Measurements from ENCODE around the gene EML6. TPM values are rescaled to one million over a fixed set of nuclear protein-coding genes. Genes with fewer than 3 reads are reported as not detected.

EML6 gene
- total and polyA plus RNA-seq, 10 of the 15 experiments (the other 5 are each of a cell fraction or from before 2014, with no cell fraction given): 0.09 to 0.67 (median 0.21) TPM

- H3K36me3 ChIP-seq (ENCODE audit: control insufficient read depth in 2 of 2, insufficient read depth in 2 of 2, low read length in 1 of 2): peaks cover 0 to 12% of the 10 kb centered on the region in 2 experiments; a peak in 3 of 4 replicates
- FAIRE-seq: no peak
These were observed 260.1 kb downstream of the EML6 start for GRCh38 chr2:54983345-54984220.

More at GRCh38 chr2:54983345-54984220, 260.1 kb downstream of the EML6 start:
- Histone ChIP-seq H2AFZ (ENCODE audit: control insufficient read depth, low read depth, low read length) (no peak overlapping the region), H3K4me3 (no peak overlapping the region), H3K9ac (ENCODE audit: control insufficient read depth, insufficient read depth, low read length) (no peak overlapping the region), H3K9me3 (replicated peaks; ENCODE audit: control insufficient read depth, insufficient read depth, low read length) (no peaks in the 10 kb centered on the region), H3K4me1 (ENCODE audit: control insufficient read depth, insufficient read depth, low read length) (no peaks in the 10 kb centered on the region), H3K4me2 (ENCODE audit: control insufficient read depth, insufficient read depth) (no peak overlapping the region), H3K27me3 (replicated peaks in 1 of 2; ENCODE audit: control insufficient read depth in 2 of 2, insufficient read depth in 2 of 2, low read length in 1 of 2) (no peaks in the 10 kb centered on the region), H3K79me2 (ENCODE audit: control insufficient read depth, insufficient read depth, low read length) (peaks cover 3% of the 10 kb centered on the region), H4K20me1 (ENCODE audit: control insufficient read depth, insufficient read depth) (no peaks in the 10 kb centered on the region), H3K27ac (ENCODE audit: control insufficient read depth, insufficient read depth) (no peak overlapping the region)
- ChIA-PET SMC1A (ENCODE audit: uncharacterized antibody, unreplicated experiment) (interaction anchor here (2.2 kb wide), 1 partner anchor 9 kb away, joined by 9 read pairs; no protein-coding TSS in a partner anchor), POLR2A (interaction anchor here (0.6 kb wide), 1 partner anchor 11 kb away, joined by 3 read pairs; no protein-coding TSS in a partner anchor), RAD21 (ENCODE audit: unreplicated experiment) (no interaction called here), CTCF (no interaction called here)
- DNase-seq (ENCODE audit: low read depth, low spot score) (no peak), ATAC-seq (no peak)
- BruUV-seq (replicated peaks): no TSS peak
- TF ChIP-seq KLF5 (IDR thresholded peaks at IDR 0.05; ENCODE audit: partially characterized antibody) (no peak), GATAD2B (conservative IDR thresholded peaks at IDR 0.05; ENCODE audit: low read depth) (no peak), RFX5 (IDR thresholded peaks at IDR 0.05; ENCODE audit: low read depth, low read length) (no peak), NR2C1 (IDR thresholded peaks at IDR 0.05) (no peak), RBBP5 (conservative IDR thresholded peaks at IDR 0.05) (no peak), BHLHE40 (IDR thresholded peaks at IDR 0.05; ENCODE audit: borderline replicate concordance in 1 of 2, low read depth in 2 of 2, low read length in 1 of 2) (no peak), HDGF (IDR thresholded peaks at IDR 0.05) (no peak), SPI1 (IDR thresholded peaks at IDR 0.05; ENCODE audit: borderline replicate concordance, insufficient read depth, low read depth, low read length) (no peak), MYC (IDR thresholded peaks at IDR 0.05; ENCODE audit: insufficient read depth, insufficient read length, insufficient replicate concordance, low read length, severe bottlenecking) (no peak), JUND (IDR thresholded peaks at IDR 0.05; ENCODE audit: low read depth, low read length) (no peak), RAD21 (IDR thresholded peaks at IDR 0.05; ENCODE audit: insufficient read depth, low read depth, low read length) (no peak), HDAC2 (IDR thresholded peaks at IDR 0.05) (no peak), CREM (IDR thresholded peaks at IDR 0.05; ENCODE audit: low read depth) (no peak), USF2 (IDR thresholded peaks at IDR 0.05; ENCODE audit: borderline replicate concordance, low read depth, low read length) (no peak), BCL3 (IDR thresholded peaks at IDR 0.05; ENCODE audit: borderline replicate concordance, insufficient read depth, low read depth, low read length, poor library complexity, severe bottlenecking) (no peak)
- TF ChIP-seq, protein P1, sequence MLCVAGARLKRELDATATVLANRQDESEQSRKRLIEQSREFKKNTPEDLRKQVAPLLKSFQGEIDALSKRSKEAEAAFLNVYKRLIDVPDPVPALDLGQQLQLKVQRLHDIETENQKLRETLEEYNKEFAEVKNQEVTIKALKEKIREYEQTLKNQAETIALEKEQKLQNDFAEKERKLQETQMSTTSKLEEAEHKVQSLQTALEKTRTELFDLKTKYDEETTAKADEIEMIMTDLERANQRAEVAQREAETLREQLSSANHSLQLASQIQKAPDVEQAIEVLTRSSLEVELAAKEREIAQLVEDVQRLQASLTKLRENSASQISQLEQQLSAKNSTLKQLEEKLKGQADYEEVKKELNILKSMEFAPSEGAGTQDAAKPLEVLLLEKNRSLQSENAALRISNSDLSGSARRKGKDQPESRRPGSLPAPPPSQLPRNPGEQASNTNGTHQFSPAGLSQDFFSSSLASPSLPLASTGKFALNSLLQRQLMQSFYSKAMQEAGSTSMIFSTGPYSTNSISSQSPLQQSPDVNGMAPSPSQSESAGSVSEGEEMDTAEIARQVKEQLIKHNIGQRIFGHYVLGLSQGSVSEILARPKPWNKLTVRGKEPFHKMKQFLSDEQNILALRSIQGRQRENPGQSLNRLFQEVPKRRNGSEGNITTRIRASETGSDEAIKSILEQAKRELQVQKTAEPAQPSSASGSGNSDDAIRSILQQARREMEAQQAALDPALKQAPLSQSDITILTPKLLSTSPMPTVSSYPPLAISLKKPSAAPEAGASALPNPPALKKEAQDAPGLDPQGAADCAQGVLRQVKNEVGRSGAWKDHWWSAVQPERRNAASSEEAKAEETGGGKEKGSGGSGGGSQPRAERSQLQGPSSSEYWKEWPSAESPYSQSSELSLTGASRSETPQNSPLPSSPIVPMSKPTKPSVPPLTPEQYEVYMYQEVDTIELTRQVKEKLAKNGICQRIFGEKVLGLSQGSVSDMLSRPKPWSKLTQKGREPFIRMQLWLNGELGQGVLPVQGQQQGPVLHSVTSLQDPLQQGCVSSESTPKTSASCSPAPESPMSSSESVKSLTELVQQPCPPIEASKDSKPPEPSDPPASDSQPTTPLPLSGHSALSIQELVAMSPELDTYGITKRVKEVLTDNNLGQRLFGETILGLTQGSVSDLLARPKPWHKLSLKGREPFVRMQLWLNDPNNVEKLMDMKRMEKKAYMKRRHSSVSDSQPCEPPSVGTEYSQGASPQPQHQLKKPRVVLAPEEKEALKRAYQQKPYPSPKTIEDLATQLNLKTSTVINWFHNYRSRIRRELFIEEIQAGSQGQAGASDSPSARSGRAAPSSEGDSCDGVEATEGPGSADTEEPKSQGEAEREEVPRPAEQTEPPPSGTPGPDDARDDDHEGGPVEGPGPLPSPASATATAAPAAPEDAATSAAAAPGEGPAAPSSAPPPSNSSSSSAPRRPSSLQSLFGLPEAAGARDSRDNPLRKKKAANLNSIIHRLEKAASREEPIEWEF (IDR thresholded peaks at IDR 0.05; ENCODE audit: insufficient replicate concordance, low read depth, low read length): no peak
- WGBS (ENCODE audit: insufficient coverage, insufficient replicate concordance, low lambda C conversion rate, missing lambda C conversion rate): 80% methylated on average over 3 of the region's 3 CpGs
- intact Hi-C loops (cut with micrococcal nuclease; ENCODE audit: unreplicated experiment) (no loop called here), in situ Hi-C loops (cut with MboI) (no loop called here)

All from GM12878 (cell line).